SK-N-SH (cell line): Measurements from ENCODE around the gene FSHR.

Source experiments
- EZH2phosphoT487 ChIP-seq: fragments of 200-600 bp; sonication (generic); IDR thresholded peaks from 2 replicates; pipeline ENCODE4 v1.6.1; 2017; ENCODE audit warnings: low read depth, mixed run types, mild to moderate bottlenecking, antibody characterized with exemption, moderate library complexity, borderline replicate concordance
- GABPA ChIP-seq: IDR thresholded peaks from 2 replicates; pipeline ENCODE4 v1.4.0; 2012; ENCODE audit warnings: low read depth, mild to moderate bottlenecking
- MXI1 ChIP-seq: IDR thresholded peaks from 2 replicates; pipeline ENCODE4 v1.6.1; 2012; ENCODE audit warnings: mild to moderate bottlenecking, low read depth, low read length, improper control_type of control experiment
- PBX3 ChIP-seq: IDR thresholded peaks from 2 replicates; pipeline ENCODE4; 2012
- POLR2AphosphoS5 ChIP-seq: IDR thresholded peaks from 2 replicates; pipeline ENCODE4 v1.6.1; 2012; ENCODE audit warnings: low read depth, low read length
- RCOR1 ChIP-seq: fragments of 150-350 bp; IDR thresholded peaks from 2 replicates; pipeline ENCODE4 v1.6.1; 2017; ENCODE audit warnings: antibody characterized with exemption, low read length
- RXRA ChIP-seq: IDR thresholded peaks from 2 replicates; pipeline ENCODE4 v1.4.0; 2012; ENCODE audit warnings: low read depth, mild to moderate bottlenecking, borderline replicate concordance
- SMC3 ChIP-seq: IDR thresholded peaks from 2 replicates; pipeline ENCODE4 v1.6.1; 2012; ENCODE audit warnings: low read depth, low read length, improper control_type of control experiment
- TEAD4 ChIP-seq: IDR thresholded peaks from 2 replicates; pipeline ENCODE4 v1.4.0; 2012; ENCODE audit warnings: mild to moderate bottlenecking, borderline replicate concordance; ENCODE audit not compliant: insufficient read depth
- TF ChIP-seq, protein P1 (sequence below): fragments of 200-600 bp; sonication (generic); IDR thresholded peaks from 2 replicates; pipeline ENCODE4 v1.6.1; 2017; ENCODE audit warnings: antibody characterized with exemption, mild to moderate bottlenecking, moderate library complexity

GRCh38 chr2:48932667-48933066, 221.6 kb downstream of the FSHR start:
- TF ChIP-seq, protein P1, sequence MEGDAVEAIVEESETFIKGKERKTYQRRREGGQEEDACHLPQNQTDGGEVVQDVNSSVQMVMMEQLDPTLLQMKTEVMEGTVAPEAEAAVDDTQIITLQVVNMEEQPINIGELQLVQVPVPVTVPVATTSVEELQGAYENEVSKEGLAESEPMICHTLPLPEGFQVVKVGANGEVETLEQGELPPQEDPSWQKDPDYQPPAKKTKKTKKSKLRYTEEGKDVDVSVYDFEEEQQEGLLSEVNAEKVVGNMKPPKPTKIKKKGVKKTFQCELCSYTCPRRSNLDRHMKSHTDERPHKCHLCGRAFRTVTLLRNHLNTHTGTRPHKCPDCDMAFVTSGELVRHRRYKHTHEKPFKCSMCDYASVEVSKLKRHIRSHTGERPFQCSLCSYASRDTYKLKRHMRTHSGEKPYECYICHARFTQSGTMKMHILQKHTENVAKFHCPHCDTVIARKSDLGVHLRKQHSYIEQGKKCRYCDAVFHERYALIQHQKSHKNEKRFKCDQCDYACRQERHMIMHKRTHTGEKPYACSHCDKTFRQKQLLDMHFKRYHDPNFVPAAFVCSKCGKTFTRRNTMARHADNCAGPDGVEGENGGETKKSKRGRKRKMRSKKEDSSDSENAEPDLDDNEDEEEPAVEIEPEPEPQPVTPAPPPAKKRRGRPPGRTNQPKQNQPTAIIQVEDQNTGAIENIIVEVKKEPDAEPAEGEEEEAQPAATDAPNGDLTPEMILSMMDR = no peak
- TF ChIP-seq EZH2phosphoT487 (no peak), SMC3 (no peak), GABPA (no peak), MXI1 (no peak), POLR2AphosphoS5 (no peak), RCOR1 (no peak), RXRA (no peak), TEAD4 (no peak), PBX3 (no peak)
